Measurements from ENCODE around the gene ESYT1.

Gene ESYT1

DNA sequence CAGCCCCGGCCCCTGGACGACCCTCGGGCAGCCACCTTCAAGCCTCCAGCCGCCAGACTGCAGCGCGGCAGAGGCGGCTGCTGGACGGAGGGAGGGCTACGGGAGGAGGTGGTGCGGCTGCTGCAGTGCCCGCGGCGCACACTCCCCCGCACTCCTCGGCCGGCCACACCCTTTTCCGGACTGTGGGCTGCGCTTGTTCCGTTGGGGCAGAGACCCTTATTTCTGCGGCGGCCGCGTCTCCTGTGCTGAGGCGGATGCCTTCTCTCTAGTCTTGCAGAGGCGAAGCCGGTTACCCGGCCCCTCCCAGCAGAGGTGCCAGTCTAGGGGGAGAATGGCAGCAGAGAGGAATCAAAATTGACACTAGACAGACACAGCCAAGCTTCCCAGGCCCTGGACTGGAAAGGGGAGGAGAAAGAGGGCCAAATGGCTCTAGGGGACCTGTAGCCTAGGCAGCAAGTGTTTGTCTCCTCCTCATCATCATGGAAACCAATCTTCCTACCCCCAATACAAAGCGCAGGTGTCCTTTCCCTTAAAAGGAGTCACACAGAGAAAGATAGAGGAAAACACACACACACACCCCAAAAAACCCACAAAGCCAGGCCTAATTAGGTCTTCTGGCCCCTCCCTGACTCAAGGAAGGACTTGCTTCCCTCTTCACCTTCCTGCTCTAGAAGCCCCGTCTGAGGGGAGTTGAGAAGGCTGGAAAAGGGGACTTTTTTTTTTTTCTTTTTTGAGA is 1.3 kb downstream of the ESYT1 start:
- no peak for DNase-seq (ENCODE audit: low read depth)

- no peak for DNase-seq (ENCODE audit: low read depth)
These were observed 2.0 kb downstream of the ESYT1 start for GRCh38 chr12:56129942-56130495.

GRCh38 chr12:56130876-56131275 is 2.8 kb downstream of the ESYT1 start:
- DNase-seq (ENCODE audit: low read depth): no peak

GRCh38 chr12:56134897-56135296 is 6.8 kb downstream of the ESYT1 start:
- DNase-seq (ENCODE audit: low read depth): no peak

DNA sequence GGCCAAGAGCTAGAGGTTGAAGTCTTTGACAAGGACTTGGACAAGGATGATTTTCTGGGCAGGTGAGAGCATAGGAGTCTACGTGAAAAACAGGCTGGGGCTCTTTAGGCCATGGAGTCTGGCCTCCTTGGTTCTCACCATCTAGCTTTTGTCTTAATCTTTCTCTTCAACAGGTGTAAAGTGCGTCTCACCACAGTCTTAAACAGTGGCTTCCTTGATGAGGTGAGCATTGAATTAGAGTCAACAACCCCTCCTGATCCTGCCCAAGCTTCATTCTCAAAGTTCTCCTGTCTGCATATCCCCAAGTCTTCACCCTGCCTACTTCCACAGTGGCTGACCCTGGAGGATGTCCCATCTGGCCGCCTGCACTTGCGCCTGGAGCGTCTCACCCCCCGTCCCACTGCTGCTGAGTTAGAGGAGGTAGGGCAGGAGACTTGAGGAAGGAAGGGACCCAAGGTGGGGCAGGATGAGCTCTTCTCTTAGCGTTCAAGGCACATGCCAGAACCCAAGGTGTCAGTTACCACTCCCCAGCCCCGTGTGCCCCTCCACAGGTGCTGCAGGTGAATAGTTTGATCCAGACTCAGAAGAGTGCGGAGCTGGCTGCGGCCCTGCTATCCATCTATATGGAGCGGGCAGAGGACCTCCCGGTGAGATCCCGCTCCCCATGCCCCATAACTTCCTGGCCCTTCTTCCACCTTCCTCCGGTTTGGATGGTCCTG is 9.9 kb downstream of the ESYT1 start:
- no peak for DNase-seq (ENCODE audit: low read depth)

GRCh38 chr12:56141946-56142784 is 14.1 kb downstream of the ESYT1 start:
- no peak for DNase-seq (ENCODE audit: low read depth)

DNA sequence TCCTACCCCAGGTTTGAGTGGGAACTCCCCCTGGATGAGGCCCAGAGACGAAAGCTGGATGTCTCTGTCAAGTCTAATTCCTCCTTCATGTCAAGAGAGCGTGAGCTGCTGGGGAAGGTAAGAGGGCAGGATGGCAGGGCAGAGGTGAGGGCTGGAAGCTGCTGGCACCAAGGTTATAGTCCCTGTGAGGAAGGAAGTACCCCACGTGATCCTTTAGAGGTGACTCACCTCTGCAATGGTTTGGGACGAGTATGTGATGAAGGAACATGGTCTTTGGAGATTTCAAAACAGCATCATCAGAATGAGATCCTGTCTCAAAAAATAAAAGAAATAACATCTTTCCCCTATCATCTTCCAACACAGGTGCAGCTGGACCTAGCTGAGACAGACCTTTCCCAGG is 15.2 kb downstream of the ESYT1 start:
- no peak for DNase-seq (ENCODE audit: low read depth)

DNA sequence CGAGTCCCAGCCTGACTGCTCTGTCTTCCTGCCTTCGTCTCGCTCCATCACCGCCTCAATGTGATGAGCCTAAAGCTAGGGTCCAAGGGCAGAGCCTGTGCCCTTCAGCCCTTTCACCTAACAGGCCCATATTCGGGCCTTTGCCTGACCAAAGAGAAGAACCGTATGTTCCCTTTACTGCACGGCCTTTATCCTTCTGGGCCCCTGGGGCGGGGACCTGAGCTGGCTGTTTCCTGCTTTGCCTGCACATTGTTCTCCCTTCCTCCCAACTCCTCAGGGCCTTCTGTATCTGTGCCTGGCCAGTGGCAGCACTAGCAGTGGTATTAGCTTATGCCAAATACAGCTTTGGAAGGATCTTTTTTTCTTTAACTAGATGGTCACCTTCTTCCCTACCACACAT is 15.8 kb downstream of the ESYT1 start:
- DNase-seq (ENCODE audit: low read depth): no peak

GRCh38 chr12:56145217-56145616 is 17.1 kb downstream of the ESYT1 start:
- no peak for DNase-seq (ENCODE audit: low read depth)

DNA sequence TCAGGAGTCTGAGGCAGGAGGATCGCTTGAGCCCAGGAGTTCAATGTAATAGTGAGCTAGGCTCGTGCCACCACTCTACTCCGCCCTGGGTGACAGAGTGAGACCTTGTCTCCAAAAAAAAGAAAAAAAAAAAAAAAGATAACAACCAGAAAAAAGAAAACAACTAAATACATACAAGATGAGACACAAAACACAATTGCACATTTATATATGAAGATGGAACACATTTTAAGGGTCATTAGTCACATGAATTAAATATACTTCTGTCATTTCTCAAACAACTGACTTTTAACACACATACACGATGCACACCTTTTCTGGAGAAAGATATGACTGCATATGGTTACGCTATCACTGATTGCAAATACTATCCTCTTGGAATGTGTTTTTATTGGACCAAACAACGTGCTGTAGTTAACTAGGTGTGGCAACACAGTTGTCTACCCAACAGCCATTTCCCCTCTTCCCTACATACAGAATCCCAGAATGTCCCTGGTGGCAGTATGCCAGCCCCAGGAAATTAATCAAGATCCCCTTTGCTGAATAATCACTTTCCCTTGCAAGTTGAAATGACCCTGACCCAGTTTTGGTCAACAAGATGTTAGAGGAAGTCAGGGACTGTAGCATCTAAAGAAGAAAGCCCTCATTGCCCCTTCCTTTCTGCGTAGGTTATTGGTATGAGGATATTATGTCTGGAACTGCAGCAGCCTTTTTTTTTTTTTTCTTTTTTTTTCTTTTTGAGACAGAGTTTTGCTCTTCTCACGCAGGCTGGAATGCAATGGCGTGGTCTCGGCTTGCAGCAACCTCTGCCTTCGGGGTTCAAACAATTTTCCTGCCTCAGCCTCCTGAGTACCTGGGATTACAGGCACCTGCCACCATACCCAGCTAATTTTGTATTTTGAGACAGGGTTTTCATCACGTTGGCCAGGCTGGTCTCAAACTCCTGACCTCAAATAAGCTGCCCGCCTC is 18.7 kb downstream of the ESYT1 start:
- DNase-seq (ENCODE audit: low read depth): peak; percentile 42

DNA sequence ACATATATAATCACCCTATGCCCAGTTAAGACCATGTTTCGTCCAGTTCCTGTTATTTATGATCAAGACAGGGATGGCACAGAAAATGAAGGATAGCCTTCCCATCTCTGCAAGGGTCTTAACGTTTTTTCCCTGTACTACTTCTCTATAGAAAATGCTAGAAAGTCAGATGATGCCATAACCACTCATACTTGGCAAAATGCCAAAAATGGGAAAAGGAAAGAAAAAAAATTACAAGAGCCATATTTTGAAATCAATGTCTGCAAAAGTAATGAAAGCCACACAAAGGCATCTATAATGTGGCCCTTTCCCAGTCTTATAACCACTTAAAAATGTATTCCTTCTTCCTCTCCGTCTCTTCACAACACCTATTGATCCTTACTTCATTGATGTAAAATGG is 22.5 kb downstream of the ESYT1 start:
- DNase-seq (ENCODE audit: low read depth): peak; percentile 58

DNA sequence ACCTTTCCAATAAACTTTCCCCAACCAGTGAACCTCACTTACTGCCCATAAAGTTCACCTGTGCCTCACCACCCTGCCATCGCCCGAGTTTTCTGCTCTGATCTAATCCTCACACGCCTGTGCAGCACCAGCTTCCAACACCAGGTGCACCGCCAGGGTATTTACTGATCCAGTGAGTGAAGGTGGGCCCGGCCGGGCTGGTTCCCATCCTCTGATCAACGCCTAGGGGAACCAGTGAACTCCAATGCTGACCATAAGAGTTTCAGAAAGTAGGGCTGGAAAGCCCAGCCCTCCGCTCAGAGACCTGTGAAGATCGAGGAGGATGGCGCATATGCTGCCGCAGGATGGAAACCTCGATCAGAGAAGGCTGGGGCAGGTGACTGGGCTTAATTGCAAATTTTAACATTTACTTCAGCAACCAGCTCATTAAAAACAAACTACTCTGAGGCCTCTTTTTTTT is 23.6 kb downstream of the ESYT1 start:
- DNase-seq (ENCODE audit: low read depth): no peak

GRCh38 chr12:56152132-56152755 is 24.2 kb downstream of the ESYT1 start, which contains the start of gene MYL6B:
Gene MYL6B, plus strand, starts transcription at chr12:56152587. Its CDS starts 1,332 bp downstream, at chr12:56153919.
- DNase-seq (ENCODE audit: low read depth): peak; percentile 85

- no peak for DNase-seq (ENCODE audit: low read depth)
These were observed 24.9 kb downstream of the ESYT1 start for GRCh38 chr12:56152756-56153677.

DNA sequence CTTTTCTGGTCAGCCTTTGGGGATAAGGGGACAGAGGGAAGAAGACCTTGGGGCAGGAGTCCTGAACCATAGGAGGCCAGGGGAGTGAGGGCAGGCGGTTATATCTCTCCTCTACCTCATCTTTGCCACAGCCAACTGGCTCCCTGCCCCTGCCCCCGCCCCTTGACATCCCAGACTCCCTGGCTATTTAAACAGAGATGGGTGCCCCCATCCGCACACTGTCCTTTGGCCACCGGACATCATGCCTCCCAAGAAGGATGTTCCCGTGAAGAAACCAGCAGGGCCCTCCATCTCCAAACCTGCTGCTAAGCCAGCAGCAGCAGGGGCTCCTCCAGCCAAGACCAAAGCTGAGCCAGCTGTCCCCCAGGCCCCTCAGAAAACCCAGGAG is 25.6 kb downstream of the ESYT1 start:
- no peak for DNase-seq (ENCODE audit: low read depth)

DNA sequence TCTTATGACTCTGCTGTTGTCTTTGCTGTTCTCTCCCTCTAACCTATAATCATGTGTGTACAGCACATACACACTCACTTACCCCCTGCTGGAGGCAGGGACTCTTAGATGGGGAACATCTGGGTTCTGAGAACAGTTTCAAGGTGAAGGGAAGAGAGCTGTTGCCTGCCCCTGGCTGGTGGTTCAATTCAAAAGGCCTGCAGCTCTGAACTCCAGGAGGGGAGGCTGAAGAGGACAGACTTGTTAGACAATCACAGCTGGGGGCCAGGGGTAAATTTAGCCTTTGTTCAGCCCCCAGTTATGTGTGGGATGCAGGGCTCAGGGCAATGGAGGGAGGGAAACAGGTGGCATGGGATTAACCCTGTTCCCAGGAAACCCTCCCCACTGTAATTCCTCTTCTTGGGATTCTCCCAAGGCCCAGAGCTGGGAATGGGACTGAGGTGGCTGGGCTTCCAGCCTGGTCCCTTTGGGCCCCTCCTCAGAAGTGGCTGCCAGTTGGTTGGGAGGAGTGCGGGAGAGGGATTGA is 26.2 kb downstream of the ESYT1 start:
- no peak for DNase-seq (ENCODE audit: low read depth)

DNA sequence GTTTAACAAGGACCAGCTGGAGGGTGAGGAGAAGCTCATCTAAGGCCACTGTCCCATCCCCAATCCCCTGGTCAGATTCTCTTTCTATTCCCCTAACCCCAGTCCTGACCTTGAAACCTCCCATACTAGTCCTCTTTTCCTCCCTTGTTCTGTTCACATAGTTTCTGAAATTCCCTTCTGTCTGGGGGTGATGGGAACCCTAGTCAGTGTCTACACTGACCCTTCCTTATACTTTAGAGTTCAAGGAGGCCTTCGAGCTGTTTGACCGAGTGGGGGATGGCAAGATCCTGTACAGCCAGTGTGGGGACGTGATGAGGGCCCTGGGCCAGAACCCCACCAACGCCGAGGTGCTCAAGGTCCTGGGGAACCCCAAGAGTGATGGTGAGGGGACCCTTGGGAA is 26.8 kb downstream of the ESYT1 start:
- DNase-seq (ENCODE audit: low read depth): no peak

DNA sequence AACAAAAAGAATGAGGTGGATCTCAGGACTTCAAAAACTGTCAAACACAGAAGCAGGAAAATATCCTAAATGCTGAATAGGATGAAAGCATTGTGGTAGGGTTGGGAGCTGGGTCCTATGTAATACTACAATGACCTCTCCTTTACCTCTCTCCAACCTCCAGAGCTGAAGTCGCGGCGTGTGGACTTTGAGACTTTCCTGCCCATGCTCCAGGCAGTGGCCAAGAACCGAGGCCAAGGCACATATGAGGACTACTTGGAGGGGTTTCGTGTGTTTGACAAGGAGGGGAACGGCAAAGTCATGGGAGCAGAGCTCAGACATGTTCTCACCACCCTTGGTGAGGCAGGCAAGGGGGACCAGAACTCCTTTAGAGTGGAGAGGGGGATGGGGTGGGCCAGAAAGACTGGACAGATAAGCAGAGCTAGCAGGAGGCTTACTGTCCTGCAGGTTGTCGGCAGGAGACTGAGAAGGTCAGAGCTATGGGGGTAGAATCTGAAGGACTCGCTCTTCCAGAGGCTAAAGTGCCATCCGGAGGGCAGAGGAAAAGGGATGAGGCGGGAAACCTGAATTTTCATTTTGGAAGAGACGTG is 27.3 kb downstream of the ESYT1 start:
- no peak for DNase-seq (ENCODE audit: low read depth)

All from amniotic epithelial cell (primary cell).